ENCODE results near the gene KLHL18.
"Not testable (repeated sequence)": the region's sequence is repeated elsewhere in the genome, so short reads cannot be mapped to it uniquely, and the experiment has no call there.

KLHL18 gene

DNA sequence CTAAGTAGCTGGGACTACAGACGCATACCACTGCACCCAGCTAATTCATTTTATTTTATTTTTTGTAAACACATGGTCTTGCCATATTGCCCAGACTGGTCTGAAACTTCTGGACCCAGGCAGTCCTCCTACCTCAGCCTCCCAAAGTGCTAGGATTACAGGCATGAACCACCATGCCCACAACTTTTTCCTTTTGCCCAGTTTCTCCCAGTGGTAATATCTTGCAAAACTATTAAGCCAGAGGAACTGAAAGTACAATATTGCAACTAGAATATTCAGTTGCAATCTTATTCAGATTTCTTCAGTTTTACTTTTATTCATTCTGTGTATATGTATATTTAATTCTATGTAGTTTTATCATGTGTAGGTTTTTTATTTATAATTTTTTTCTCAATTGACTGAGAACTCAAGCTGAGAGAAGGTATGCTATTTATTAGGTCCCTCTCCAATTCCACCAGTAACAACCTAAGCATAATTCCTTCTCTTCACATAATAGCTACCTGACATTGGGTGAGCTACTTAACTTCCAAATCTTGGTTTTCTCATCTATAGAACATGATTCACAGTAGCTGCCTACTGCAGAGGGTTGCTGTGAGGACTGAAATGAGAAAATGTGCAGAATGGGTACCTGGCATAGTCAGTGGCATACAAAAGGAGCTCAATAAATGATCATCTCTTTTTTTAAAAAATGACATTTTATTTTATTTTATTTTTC is 30.8 kb downstream of the KLHL18 start:
- no peak overlapping the region for H3K4me3 ChIP-seq (replicated peaks; ENCODE audit: low read depth, low read length)

DNA sequence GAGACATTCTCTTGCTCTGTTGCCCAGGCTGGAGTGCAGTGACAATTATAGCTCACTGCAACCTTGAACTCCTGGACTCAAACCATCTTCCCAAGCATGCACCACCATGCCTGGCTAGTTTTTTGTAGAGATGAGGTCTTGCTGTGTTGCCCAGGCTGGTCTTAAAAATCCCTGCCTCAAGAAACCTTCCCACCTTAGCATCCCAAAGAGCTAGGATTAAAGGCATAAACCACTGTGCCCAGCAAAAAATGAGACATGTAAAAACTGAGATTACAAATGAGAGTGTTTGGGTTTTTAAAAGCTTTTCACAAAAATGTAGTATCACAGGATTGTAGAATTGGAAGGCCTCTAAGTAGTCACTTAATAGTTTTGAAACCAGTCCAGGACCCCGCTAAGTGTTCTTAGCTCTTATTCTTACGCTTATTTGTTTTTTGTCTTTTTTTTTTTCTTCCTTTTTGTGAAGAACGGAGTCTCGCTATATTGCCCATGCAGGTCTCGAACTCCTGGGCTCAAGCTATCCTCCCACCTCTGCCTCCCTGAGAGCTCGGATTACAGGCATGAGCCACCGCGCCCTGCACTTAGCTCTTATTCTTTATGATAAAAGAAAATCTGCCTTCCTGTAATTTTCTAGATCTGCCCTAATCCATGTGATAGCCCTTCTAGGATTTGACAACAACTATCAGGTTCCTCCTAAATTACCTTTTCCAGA is 31.5 kb downstream of the KLHL18 start:
- no peak for DNase-seq (ENCODE audit: low read depth)
- TF ChIP-seq, protein P1, sequence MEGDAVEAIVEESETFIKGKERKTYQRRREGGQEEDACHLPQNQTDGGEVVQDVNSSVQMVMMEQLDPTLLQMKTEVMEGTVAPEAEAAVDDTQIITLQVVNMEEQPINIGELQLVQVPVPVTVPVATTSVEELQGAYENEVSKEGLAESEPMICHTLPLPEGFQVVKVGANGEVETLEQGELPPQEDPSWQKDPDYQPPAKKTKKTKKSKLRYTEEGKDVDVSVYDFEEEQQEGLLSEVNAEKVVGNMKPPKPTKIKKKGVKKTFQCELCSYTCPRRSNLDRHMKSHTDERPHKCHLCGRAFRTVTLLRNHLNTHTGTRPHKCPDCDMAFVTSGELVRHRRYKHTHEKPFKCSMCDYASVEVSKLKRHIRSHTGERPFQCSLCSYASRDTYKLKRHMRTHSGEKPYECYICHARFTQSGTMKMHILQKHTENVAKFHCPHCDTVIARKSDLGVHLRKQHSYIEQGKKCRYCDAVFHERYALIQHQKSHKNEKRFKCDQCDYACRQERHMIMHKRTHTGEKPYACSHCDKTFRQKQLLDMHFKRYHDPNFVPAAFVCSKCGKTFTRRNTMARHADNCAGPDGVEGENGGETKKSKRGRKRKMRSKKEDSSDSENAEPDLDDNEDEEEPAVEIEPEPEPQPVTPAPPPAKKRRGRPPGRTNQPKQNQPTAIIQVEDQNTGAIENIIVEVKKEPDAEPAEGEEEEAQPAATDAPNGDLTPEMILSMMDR (IDR thresholded peaks at IDR 0.05; ENCODE audit: low read length, missing control alignments): no peak
- no peak overlapping the region for H3K4me3 ChIP-seq (replicated peaks; ENCODE audit: low read depth, low read length)

More for the DNA sequence above, 30.8 kb downstream of the KLHL18 start:
- DNase-seq (ENCODE audit: low read depth): no peak
- TF ChIP-seq, protein P1 (IDR thresholded peaks at IDR 0.05; ENCODE audit: low read length, missing control alignments): no peak

DNA sequence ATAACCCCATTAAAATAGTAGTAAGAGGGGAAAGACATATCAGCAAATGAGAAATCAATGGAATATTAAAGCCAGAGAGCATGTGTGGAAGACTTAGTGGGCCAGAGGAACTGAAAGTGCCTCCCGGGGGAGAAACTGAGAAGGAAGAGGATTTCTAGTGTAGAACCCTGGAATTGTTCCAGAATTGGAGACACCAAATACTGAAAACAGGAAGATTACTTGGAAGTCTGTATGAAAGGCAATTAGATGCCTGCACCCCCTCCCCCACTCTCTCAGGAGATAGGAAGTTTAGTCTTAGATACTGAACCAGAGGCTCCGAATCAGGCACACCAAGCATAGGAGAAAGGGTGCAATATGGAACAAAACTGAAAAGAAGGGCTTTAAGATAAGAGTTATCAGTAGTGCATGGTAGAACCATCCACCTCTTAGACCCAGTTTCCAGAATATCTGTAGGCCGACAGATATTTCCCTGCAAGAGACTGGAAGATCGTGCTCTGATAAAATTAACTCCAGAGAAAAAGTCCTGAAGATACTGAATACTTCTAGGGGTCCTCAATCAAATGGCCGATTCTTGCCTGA is 32.4 kb downstream of the KLHL18 start:
- DNase-seq (ENCODE audit: low read depth): peak; percentile 40
- H3K4me3 ChIP-seq (replicated peaks; ENCODE audit: low read depth, low read length): no peak overlapping the region
- TF ChIP-seq, protein P1 (IDR thresholded peaks at IDR 0.05; ENCODE audit: low read length, missing control alignments): no peak

DNA sequence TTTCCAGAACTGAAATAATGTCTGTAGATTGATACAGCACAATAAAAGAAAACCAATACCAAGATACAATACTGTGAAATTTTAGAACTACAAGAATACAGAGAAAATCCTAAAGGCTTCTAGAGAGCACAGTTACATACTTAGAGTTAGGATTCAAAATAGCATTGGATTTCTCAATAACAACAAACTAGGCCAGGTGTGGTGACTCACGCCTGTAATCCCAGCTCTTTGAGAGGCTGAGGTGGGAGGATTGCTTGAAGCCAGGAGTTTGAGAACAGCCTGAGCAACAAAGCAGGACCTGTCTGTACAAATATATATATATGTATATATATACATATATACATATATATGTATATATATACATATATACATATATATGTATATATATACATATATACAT is 33.4 kb downstream of the KLHL18 start:
- not testable (repeated sequence) for H3K4me3 ChIP-seq (replicated peaks; ENCODE audit: low read depth, low read length)
- DNase-seq (ENCODE audit: low read depth): peak; percentile 32

DNA sequence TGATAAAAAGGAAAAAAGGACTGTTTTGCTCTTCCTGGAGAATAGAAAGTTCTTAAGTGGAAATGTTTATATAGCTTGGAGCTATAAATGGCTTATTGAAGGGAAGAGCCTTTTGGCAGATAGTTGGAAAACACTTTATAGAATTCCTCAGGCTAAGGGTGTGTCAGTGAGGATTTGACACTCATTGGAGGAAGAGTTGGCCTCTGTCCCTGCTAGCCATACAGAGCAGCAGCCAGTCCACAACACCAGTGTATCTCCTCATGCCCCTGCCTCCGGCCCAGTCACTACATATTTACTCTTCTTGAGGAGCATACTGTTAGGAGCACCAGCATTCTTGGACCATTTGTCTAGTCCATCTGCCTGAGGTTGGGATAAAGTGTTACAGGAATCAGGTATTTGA is 36.2 kb downstream of the KLHL18 start:
- TF ChIP-seq, protein P1 (IDR thresholded peaks at IDR 0.05; ENCODE audit: low read length, missing control alignments): no peak
- DNase-seq (ENCODE audit: low read depth): no peak
- no peak overlapping the region for H3K4me3 ChIP-seq (replicated peaks; ENCODE audit: low read depth, low read length)

DNA sequence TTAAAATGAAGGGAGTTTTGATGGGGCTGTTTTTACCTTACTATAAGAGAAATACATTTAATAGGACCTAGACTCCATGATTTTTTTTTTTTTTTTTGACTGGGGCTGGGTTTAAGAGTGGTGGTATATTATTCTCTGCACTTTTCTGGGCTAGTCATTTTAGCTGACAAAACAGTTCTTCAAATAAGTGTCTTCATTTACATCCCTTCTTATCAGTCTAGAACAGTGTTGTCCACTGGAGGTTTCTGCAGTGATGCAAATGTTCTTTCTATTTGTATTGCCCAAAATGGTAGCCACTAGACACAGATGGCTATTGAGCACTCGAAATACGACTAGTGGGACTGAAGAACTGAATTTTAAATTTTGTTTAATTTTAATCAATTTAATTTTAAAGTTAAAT is 37.2 kb downstream of the KLHL18 start:
- TF ChIP-seq, protein P1 (IDR thresholded peaks at IDR 0.05; ENCODE audit: low read length, missing control alignments): no peak
- no peak for DNase-seq (ENCODE audit: low read depth)

DNA sequence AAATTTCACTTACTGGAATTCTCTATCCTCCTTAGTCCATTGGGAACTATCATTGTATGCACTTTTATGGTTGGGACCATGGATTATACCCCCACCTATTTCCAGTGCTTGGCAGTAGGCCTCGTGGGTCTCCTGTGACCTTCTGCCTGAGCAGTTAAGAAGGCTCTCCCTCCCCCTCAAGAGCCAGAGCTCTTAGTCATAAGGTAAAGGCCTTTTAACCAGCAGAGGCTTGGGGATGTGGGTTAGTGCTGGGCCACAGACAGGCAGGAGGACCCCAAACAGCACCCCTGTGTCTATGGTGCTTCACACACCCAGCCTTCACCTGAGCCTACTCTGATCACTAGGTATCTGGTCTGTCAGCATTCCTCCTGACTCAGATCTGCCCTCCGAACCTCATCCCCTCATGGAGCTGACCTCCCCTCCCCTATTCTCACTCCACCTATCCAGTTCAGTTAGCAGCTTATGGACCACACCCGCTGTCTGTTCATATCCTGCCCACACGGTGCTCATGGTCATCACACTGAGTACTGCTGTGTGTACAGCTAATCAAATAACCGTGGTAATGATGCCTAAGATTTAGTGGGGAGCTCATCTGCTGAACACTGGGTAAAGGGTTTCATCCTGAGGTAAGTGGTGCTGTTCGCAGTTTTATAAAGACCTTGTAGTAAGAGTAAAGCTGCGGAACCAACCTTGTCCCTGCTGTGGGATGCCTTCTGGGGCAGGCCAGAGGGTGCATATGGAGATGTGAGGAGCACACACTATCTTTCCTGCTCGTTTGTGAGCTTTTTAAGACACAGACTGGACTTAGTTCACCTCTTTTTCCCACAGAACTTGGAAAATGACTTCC is 40.9 kb downstream of the KLHL18 start:
- TF ChIP-seq, protein P1 (IDR thresholded peaks at IDR 0.05; ENCODE audit: low read length, missing control alignments): no peak
- no peak overlapping the region for H3K4me3 ChIP-seq (replicated peaks; ENCODE audit: low read depth, low read length)
- DNase-seq (ENCODE audit: low read depth): peak; percentile 18

More for the DNA sequence above, 37.2 kb downstream of the KLHL18 start:
- no peak overlapping the region for H3K4me3 ChIP-seq (replicated peaks; ENCODE audit: low read depth, low read length)
